OCI-M2 (cell line): ENCODE results near the gene TSPYL6.

Experiments used
- DNase-seq: peaks from one replicate; lab custom pipeline; 2025; ENCODE audit not compliant: unreplicated experiment; lab: John Stamatoyannopoulos, UW

The TSPYL6 gene

DNA sequence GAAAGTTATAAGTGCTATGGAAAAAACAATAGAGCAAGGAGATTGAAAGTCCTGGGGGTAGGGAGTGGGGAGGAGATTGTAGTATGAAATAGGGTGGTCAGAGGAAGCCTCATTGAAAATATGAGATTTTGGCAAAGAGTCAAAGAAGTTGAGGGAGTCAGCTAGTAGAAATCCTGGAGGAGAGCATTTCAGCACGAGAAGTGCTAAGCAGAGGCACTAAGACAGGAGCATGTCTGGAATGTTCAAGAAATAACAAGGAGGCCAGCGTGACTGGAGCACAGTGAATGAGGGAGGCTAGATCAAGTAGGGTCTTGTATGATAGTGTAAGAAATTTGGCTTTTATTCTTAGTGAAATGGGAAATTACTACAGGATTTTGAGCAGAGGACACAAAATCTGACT lies 2.1 kb upstream of the TSPYL6 start:
- no peak for DNase-seq

DNA sequence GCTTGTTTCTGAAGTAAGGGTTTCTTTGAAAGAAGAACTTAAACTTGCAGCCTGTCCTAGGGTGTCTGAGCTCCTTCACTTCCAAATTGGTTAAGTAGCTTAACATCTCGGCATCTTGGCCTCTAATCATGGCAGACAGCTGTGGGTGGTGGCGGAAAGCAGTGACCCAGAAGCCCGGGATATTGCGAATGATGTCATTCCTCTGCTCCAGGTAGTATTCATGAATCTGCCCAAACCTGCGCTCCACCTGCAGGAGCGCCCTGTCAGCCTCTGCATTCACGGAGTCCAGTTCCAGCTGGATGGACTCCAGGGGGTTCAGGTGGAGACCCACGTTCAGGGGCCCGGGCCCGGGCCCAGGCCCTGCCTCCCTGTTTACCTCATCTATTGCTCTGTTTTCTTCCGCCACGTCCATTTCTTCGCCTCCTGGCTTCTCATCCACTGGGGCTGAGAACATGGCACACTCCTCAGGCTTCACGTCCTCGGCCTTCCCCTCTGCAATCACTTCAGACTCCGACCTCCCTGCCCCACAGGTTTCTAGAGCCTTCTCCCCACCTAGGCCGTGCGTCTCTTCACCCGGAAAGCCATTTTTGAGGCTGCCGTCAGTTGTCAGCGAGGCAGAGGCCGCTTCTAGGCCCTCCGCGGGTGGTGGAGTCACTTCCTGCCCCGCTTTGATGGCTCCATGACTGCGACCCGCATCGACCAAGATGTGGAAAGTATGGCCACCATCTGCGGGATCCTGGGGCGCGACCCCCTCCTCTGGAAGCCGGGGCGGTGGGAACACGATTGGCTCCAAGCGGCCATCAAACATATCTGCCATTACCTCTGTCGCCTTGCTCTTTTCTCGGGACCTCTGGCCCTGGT lies 569 bp downstream of the TSPYL6 start:
- no peak for DNase-seq

DNA sequence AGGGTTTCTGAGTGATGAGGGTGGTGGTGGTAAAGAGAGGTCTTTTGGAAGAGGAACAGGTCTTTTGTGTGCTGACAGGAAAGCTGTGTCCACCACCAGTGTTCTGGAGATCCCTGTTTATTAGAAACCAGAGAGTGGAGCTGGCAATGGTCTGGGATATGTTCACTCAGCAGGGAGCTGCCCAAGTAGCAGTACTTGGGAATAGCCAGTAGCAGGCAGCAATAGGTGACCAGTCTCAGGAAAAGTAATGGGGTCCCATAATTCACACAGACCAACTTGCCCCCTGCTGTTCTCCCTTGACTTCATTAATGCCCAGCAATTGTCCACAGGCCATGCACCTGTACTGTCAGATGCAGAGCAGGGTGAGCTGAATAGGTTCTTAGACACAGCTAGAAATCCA lies 1.8 kb downstream of the TSPYL6 start:
- DNase-seq = no peak

DNA sequence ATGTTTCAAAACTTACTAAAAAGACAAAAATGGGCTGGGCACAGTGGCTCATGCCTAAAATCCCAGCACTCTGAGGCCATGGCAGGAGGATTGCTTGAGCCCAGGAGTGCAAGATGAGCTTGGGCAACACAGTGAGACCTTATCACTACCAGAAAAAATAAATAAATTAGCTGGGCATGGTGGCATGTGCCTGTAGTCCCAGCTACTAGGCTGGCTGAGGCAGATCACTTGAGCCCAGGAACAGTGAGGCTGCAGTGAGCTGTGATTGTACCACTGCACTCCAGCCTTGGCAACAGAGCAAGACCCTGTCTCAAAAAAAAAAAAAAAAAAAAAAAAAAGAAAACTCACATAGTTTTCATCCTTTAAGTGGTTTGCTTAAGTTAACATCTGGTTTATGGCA lies 6.4 kb downstream of the TSPYL6 start:
- DNase-seq = no peak

DNA sequence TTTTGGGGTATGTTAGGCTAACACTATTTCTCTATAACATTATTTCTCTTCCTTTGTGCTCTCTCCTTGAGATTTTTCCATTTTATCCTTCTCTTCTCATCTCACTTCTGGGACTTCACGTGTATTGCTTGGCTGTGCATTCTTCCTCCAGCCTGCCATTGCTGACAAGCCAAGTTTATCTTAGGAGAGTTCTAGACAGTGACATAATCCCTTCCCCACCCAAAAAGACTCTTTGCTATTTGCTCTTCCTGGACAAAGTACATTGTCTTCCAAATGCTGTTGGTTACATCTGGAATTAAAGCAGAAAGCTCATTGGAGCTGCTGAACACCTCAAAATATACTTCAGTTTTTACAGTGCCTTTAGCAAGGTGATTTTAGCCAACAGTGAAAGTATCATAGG lies 8.9 kb downstream of the TSPYL6 start:
- DNase-seq = no peak

DNA sequence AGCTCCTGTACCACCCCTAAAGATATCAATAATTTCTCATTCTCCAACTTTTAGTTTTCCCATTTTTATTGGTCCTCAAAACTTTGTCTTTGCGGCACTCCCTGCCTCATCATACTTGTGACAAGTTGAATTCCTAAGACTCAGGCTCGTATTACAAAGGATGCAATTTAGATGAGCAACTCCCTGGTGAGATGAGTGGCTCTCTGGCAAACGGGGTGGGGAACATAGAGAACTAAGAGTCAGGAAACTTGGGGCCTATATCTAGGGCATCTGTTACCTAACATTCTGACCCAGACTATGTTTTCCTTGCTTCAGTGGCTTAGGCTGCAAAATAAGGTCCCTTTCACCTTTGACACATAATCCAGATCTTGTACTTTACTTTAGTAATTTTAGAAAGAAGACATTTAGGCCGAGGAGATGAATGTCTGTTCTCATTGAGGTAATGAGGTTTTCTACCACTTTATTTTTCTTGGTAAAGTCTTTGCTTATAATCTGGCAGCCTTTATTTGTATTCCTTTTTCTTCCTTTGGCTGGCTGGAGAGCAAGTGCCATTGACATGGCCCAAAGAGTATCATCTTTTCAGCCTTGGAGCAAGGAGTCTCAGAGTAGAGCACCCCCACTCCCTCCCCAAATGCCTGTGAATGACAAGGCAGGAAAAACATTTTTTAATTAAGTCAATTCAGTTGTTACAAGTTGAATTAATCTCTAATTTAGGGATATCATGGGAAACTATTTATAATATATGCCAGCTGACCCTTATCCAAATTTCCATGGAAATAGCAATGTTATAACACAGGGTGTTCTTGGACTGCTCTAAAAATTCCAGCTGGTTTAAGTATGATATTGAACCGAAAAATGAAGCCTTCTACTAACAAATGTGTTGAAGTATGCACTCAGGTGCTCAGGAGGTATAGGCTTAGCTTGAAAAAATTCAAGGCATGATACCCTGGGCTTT lies 15.2 kb downstream of the TSPYL6 start:
- DNase-seq = no peak

DNA sequence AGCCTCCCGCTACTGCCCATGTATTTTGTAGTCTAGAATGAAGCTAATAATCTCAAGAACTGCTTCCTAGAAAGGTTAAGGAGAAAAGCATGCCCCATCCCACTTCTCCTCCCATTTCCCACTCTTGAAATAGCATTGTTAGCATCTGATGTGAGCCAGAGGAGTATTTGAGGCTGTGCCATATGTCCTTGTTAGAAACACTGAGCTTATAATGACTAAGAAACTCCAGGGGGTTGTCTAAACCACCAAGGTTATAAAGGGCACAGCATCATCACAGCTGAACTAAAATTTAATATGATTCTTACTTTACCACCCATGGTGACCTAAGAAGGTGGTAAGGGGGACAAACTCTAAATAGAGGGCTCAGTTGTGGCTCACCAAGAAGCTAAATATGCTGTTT lies 16.6 kb downstream of the TSPYL6 start:
- no peak for DNase-seq

DNA sequence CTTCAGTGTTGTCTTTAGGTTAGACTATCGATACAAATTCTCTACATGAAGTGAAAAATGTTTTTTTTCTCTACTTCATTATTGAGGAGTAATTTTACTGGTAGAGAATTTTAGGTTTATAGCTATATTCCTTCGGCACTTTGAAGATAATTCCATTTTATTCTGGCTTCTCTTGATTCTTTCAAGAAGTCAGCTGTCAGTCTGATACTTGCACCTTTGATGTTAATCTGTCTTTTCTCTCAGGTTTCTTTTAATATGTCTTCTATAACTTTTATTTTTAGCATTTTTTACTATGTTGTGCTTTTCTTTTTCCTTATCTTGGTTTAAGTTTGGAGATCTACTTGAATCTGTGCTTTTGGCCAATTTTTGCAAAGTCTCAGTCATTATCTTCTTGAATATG lies 18.6 kb downstream of the TSPYL6 start:
- DNase-seq = no peak

DNA sequence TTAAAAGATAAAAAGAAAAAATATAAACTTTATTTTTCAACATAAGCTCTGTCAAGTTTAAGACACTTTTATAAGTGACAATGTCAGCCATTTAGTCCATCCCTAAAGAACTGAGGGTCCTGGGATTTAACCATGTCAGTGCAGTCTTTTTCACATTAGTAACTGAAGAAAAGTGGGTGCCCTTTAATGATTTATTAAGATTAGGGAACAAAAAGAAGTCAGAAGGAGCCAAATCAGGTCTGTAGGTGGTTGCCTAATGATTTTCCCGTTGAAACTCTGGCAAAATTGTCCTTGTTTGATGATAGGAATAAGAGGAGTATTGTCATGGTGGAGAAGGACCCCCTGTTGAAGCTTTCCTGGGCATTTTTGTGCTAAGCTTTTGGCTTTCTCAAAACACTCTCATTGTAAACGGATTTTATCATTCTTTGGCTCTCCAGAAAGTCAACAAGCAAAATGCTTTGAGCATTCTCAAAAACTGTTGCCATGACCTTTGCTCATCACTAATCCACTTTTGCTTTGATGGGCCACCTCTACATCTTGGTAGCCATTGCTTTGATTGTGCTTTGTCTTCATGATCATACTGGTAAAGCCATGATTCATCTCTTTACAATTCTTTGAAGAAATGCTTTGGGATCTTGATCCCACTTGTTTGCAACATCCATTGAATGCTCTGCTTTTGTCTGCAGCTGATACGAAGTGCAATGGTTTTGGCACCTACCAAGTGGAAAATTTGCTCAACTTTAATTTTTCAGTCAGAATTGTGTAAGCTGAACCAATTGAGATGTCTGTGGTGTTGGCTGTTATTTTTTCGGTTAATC lies 22.0 kb downstream of the TSPYL6 start:
- no peak for DNase-seq

DNA sequence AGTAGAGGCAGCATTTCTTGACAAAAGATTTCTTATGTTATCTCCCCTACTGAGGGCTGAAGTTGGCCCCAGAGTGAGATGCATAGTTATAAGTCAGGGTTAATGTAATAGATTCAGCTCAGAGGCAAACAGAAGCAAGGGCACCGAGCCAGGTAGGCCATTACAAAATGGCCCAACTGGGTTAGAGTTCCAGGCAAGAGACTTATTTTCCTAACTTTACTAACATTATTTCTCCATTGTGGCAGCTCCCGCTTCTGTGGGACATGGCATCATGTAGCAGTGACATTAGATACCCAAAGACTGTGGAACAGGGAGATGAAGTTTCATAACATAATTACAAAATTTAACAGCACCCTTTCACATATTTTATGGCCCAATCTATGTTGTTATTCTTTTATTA lies 27.1 kb downstream of the TSPYL6 start:
- no peak for DNase-seq

DNA sequence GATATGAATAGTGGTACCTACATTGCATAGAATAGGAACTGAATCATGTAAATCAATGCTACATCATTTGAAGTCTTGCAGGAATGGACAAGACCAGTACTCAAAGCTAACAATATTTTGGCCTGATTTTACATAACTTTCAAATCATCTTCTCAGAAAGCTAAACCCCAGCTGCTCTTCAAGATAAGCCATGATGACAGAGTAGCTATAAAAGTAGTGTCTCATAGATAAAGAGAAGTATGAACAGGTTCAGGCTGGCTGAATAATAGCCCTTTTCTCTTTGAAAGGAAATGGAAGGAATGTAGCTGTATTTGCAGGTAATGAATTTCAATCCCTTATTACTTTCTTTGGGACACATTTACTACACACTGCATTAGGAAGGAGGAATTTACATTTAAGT lies 28.2 kb downstream of the TSPYL6 start:
- no peak for DNase-seq

DNA sequence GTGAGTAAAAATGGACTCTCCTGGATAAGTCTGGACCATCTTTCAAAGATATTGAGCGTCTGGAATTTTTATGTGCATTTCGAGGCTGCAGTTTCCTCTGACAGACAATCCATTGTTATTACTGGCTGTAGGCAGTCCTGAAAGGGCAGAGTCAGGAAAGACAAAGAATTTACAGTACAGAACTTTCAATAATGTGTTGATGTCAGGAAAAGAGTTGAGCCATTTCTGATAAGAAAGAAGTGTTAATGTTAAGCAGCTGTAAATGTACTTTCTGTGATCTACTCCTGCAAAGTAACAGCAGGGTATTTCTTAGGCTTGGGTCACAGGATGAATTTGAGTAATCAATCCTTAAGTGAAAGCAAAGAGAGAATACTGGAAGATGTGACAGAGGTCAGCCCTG lies 29.8 kb downstream of the TSPYL6 start:
- DNase-seq = no peak

DNA sequence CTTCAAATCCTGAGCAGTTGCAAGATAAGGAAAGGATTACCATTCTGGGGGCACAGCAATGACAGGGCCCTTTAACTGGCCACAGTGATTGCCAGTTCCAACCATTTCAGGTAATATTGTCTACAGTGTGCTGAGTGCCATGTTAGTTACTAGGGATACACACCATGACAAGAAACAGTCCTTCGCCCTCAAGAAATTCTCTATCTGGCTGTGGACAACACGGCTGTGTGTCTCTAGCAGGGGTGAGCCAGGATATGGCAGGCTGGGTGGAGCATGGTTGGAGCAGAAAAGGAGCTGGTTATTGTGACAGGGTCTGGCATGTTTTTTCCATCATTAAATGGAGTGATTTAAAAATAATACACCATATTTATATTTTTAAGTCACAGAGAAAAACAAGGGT lies 31.0 kb downstream of the TSPYL6 start:
- DNase-seq = no peak

DNA sequence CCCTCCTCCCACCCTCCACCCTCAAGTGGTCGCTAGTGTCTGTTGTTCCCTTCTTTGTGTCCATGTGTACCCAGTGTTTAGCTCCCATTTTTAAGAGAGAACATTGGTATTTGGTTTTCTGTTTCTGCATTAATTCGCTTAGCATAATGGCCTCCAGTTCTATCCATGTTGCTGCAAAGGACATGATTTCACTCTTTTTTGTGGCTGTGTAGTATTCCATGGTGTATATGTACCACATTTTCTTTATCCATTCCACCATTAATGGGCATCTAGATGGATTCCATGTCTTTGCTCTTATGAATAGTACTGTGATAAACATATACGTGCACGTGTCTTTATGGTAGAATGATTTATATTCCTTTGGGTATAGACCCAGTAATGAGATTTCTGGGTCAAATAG lies 42.9 kb downstream of the TSPYL6 start:
- no peak for DNase-seq

DNA sequence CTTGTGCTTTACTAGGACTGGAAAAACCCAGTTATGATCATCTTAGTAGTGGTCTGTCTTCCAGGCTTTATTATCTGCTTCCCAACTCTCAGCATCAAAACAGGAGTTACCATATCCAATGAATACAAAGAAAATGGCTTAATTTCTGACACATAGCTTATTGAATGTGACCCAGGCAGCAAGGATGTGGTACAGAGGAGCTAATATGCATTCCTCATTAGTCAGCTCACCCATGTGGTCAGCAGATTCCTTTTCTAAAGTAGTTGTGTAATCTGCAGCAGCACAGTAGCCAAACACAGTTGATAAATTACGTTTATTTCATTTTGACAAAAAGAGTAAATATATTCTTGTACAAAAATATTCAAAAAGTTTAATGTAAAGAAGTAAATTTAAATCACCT lies 43.6 kb downstream of the TSPYL6 start:
- DNase-seq = no peak

DNA sequence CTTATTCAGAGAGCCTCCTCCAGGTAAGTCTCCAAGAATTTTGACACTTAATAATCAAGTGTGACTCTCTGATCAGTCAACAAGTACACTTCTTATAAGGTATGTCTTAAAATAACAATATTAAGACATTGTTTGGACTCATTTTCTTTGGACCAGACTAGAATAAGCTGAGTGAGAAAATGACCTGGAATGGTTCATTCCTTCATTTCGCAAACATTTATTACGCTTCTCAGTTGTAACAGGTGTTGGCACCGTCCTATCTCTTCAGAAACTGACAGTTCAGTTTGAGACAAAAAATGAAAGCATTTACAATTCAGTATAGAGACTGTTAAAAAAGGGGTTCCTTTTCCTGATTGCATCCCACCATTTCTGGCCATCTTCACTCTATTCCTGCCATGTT lies 46.6 kb downstream of the TSPYL6 start:
- no peak for DNase-seq

DNA sequence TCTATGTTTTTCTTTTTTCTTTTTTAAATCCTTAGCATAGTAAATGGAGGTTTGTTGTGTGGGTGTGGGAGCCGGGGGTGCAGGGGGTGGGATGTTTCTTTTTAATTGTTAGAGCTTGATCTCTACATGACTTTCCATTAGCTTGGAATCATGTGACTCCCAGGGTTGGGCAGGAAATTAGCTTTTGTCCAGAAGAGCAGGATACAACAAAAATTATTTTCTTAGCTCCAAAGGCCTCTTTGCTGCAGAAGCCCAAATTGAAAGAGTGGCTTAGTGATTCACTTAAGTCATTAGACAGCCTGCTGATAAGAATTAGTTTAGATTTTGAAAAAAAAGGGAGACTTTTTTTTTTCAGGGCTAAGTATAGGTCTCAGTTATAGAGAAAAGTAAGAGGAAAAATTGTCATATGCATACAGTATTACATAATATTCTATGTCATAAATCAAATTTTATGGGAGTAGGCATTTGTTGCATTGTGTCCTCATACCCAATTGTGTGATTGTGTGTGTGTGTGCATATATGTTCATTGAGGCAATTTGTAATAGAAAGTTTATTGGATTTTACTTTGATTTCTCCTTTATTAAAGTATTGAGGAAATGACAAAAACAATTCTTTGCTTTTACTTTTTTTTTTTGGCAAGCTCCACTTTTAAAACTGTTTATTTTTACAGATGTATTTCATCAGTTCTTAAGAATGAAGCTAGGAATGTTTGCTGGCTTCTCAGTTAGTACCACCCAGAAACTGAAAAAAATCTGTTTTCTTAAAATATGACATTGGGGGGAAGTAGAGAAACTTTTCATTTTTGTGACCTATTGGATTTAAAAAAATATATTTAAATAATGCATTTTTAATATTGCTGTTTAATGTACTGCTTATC lies 47.4 kb downstream of the TSPYL6 start:
- no peak for DNase-seq

DNA sequence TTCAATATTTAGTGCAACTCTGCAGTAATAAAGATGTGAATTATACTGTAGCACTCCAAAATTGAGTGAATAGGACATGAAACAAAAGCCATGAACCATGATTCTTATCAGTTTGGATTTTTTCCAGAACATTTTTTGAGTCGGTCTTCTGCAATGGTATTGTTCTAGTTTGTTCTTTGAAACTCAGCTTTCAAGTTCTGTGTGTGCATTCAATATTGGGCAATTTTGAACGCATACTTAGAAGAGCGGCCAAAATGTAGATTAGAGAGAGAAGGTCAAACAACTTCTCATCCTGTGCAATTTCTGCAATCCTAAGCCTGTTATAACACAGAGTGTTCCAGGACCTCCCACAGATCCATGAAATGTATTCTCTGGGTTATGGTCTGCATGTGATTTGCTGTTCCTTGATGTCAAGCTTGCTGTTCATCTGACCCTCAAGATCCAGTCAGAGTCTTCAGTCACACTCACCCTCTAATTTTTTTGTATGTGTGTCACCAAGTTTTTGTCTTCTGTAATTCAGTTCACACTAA lies 48.3 kb downstream of the TSPYL6 start:
- DNase-seq = no peak

DNA sequence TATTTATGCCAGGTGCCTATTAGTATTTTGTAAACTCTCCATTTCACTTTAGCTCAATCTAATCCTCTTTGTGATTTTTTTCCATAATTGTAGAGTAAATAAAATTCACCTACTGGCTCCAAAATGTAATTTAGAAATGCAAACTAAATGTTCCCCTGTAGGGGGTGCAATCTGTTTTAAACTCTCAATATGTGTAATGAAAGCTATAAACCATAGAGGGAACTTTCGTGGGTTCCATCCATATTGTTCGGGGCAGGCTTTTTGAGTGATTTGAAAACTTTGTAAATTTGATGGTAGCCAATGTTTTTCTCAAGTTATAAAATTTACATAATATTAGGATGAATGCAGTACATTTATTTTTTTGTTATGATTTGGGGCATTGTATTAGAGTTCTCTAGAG lies 49.4 kb downstream of the TSPYL6 start:
- DNase-seq = no peak

DNA sequence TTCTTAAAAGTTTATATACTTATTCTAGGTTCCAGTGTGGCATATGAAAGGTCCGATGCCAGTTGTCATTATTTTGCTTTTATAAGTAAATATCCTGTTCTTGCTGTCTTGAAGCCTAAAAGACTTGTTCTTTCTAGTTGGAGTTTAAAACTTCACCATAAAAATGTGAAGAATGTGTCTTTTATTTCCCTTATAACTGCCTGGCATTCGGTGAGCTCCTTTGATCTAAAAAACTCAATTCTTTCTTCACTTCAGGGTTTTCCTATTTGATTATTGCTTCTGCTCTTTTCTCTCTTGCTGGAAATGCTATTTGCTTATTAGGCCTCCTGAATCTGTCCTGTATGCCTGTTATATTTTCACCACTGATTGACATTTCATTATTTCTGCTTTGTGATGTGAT lies 51.6 kb downstream of the TSPYL6 start:
- DNase-seq = no peak
